ENCODE data around the gene KRTAP9-7.

- TF ChIP-seq CTCF (IDR thresholded peaks at IDR 0.05), result no peak
- TF ChIP-seq POLR2A (IDR thresholded peaks at IDR 0.05), result no peak
Observed at GRCh38 chr17:41325126-41325525, 49.6 kb downstream of the KRTAP9-7 start.

Data from esophagus squamous epithelium (tissue), 4 donors.